MCF 10A (cell line): ENCODE results near the gene GNG7. TPM values are rescaled to one million over a fixed set of nuclear protein-coding genes. Genes with fewer than 3 reads are reported as not detected.
A peak's percentile ranks its signal among the peaks of the same experiment; 100 is the strongest.

ENCODE experiments used
- BruUV-seq: library from RNA; stranded (reverse); fragments of 400-500 nt; replicated peaks from 2 replicates; lab custom pipeline; 2021; lab: Mats Ljungman, UMichigan
- CTCF ChIA-PET: fragments of 300-600 bp; sonication (Branson Sonifier 250); formaldehyde crosslinking; extraction: SDS; loops from one replicate; lab custom pipeline; 2021; ENCODE audit warnings: antibody characterized with exemption, inconsistent platforms; lab: Yijun Ruan, JAX
- POLR2A ChIA-PET: fragments of 300-600, 350-650 bp; sonication (Branson Sonifier 250); formaldehyde crosslinking; extraction: SDS; loops from one replicate; lab custom pipeline; 2020; ENCODE audit warnings: antibody characterized with exemption, inconsistent platforms; lab: Yijun Ruan, JAX
- DNase-seq: peaks from one replicate; pipeline ENCODE4 v3.0.0-alpha.2; 2018; ENCODE audit not compliant: unreplicated experiment
- H3K27ac Mint-ChIP-seq: one replicate; pipeline ENCODE4 v1.8.0; 2022; ENCODE audit warnings: mild to moderate bottlenecking, low read depth, mixed read lengths; ENCODE audit not compliant: unreplicated experiment
- H3K27me3 Mint-ChIP-seq: one replicate; pipeline ENCODE4 v1.8.0; 2022; ENCODE audit warnings: mixed read lengths; ENCODE audit not compliant: insufficient read depth, unreplicated experiment
- H3K36me3 Mint-ChIP-seq: one replicate; pipeline ENCODE4 v1.8.0; 2022; ENCODE audit warnings: mild to moderate bottlenecking, moderate library complexity, mixed read lengths; ENCODE audit not compliant: insufficient read depth, unreplicated experiment
- H3K4me1 Mint-ChIP-seq: one replicate; pipeline ENCODE4 v1.8.0; 2022; ENCODE audit warnings: mixed read lengths; ENCODE audit not compliant: insufficient read depth, unreplicated experiment
- H3K4me3 Mint-ChIP-seq: one replicate; pipeline ENCODE4 v1.8.0; 2022; ENCODE audit warnings: mild to moderate bottlenecking, moderate library complexity, mixed read lengths; ENCODE audit not compliant: unreplicated experiment
- H3K9me3 Mint-ChIP-seq: one replicate; pipeline ENCODE4 v1.8.0; 2022; ENCODE audit warnings: mixed read lengths; ENCODE audit not compliant: unreplicated experiment
- intact Hi-C: fragments of 100-400 bp; cut with micrococcal nuclease; formaldehyde crosslinking; loops from 2 replicates; pipeline ENCODE4 v1.14.1; 2022
- total RNA-seq: library from RNA; stranded (reverse); gene quantifications from 2 replicates; pipeline ENCODE4 v1.2.3, GENCODE V29; 2022
- TF ChIP-seq, protein P1 (sequence below): fragments of 200-600 bp; IDR thresholded peaks from one replicate; pipeline ENCODE4 v1.8.0; 2022; ENCODE audit warnings: antibody characterized with exemption, mild to moderate bottlenecking; ENCODE audit not compliant: unreplicated experiment

Gene GNG7
- total RNA-seq, 1 experiment from 2014 or later: 0.51 TPM

DNA sequence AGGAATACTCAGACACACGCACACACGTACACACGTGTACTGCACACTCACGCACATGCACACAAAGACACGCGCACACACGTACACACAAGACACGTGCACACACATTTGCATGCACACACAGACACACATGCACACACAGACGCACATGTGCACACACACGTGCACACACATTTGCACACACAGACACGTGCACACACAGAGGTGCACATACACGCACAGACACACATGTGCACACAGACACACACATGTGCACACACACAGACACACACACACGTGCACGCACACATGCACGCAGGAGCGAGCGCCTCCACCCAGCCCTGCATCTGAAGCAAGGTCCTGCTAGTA lies 145.4 kb downstream of the GNG7 start:
- Mint-ChIP-seq H3K4me1 (peaks cover 10% of the 10 kb centered on the region), H3K4me3 (no peak overlapping the region), H3K9me3 (no peaks in the 10 kb centered on the region), H3K27ac (no peak overlapping the region), H3K36me3 (peaks cover 6% of the 10 kb centered on the region), H3K27me3 (no peaks in the 10 kb centered on the region)
- DNase-seq: no peak
- TF ChIP-seq, protein P1, sequence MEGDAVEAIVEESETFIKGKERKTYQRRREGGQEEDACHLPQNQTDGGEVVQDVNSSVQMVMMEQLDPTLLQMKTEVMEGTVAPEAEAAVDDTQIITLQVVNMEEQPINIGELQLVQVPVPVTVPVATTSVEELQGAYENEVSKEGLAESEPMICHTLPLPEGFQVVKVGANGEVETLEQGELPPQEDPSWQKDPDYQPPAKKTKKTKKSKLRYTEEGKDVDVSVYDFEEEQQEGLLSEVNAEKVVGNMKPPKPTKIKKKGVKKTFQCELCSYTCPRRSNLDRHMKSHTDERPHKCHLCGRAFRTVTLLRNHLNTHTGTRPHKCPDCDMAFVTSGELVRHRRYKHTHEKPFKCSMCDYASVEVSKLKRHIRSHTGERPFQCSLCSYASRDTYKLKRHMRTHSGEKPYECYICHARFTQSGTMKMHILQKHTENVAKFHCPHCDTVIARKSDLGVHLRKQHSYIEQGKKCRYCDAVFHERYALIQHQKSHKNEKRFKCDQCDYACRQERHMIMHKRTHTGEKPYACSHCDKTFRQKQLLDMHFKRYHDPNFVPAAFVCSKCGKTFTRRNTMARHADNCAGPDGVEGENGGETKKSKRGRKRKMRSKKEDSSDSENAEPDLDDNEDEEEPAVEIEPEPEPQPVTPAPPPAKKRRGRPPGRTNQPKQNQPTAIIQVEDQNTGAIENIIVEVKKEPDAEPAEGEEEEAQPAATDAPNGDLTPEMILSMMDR: no peak
- no TSS peak for BruUV-seq
- ChIA-PET CTCF (interaction anchor here (0.6 to 1.3 kb wide), 2 partner anchors 14 to 77 kb away, joined by 3 to 4 read pairs; no protein-coding TSS in a partner anchor), POLR2A (no interaction called here)
- intact Hi-C loops: no loop called here

DNA sequence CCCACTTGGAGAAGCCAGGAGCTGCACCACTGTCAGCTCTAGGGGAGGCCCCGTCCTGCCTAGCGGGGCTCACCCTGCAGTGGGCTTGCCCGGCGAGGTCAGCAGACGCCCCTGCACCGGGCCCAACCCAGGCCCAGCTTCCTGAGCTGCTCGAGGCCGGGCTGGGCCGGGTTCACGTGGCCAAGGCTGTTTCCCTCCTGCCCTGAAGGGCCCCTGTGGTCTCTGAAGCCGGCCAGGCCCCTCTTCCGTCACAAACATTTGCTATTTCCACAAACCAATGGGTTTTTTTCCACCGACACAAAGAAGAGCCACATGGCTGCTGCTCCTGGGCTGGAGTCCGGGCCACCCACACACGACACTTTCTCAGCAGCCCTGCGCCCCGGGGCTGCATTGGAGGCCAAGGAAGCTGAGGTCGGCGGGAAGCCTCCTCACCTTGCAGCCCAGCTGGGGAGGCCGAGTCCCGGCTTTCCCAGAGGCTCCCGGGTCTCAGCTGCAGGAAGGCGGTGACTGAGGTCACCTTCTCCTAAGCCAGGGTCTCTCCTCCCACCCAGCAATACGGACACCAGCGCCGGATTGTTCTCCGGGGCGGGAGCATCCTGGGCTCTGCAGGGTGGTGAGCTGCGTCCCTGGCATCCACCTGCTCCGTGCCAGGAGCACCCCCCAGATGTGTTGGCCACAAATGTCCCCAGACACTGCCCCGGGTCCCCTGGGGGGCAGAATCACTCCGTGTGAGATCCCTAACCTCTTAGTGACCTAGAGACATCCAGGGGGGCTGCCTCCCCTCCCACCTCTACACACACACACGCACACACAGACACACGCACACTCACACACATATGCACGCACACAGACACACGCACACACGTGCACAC lies 146.0 kb downstream of the GNG7 start:
- POLR2A ChIA-PET: no interaction called here
- DNase-seq: no peak
- no peaks in the 10 kb centered on the region for H3K27me3 Mint-ChIP-seq
- intact Hi-C loops: no loop called here
- TF ChIP-seq, protein P1: no peak
- H3K27ac Mint-ChIP-seq: no peak overlapping the region
- no peak overlapping the region for H3K4me3 Mint-ChIP-seq
- no peaks in the 10 kb centered on the region for H3K9me3 Mint-ChIP-seq
- BruUV-seq: no TSS peak
- H3K4me1 Mint-ChIP-seq: peaks cover 6% of the 10 kb centered on the region
- CTCF ChIA-PET: interaction anchor here (0.6 to 1.3 kb wide), 2 partner anchors 13 to 77 kb away, joined by 3 to 4 read pairs; no protein-coding TSS in a partner anchor
- peaks cover 6% of the 10 kb centered on the region for H3K36me3 Mint-ChIP-seq

DNA sequence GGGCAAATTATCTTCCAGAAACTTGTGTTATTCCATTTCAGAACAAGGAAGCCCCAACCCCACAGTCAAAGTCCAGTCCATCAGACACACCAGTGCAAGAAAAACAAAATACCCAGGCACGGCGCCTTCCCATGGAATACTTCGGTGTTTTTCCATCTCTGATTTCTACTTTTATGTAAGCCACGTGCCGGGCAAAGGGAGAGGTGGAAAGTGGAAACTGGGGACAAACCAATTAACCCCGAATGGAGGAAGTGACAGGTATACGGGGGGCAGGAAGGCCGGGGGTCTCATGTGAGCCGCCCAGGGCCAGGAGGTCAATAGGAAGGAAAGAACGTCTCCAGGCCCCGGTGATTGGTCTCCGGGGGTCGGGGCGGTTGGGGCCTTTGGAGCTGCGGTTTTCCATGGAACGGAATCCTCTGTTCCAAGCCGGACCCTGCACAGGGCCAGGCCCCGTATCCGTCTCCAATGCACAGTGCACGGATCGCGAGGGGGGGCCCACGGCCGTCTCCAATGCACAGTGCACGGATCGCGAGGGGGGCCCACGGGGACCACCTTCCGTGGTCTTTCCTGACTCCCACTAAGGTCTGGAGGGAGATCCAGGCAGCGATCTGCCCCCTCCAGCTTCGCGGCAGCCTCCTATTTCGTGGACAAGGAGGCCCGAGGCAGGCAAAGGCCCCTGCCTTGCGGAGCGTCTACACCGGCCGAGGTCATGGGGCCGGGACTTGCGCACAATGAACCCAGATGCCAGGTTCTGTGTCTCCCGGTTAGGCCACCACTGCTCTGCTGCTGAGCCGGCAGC lies 146.9 kb downstream of the GNG7 start:
- ChIA-PET CTCF (interaction anchor here (1.0 to 2.6 kb wide), 3 partner anchors 12 to 59 kb away, joined by 3 to 9 read pairs (median 4); no protein-coding TSS in a partner anchor), POLR2A (no interaction called here)
- peaks cover 6% of the 10 kb centered on the region for H3K36me3 Mint-ChIP-seq
- H3K27me3 Mint-ChIP-seq: no peaks in the 10 kb centered on the region
- BruUV-seq: no TSS peak
- no peaks in the 10 kb centered on the region for H3K9me3 Mint-ChIP-seq
- H3K4me1 Mint-ChIP-seq: peaks cover 6% of the 10 kb centered on the region
- H3K4me3 Mint-ChIP-seq: no peak overlapping the region
- DNase-seq: no peak
- intact Hi-C loops: no loop called here
- TF ChIP-seq, protein P1: no peak
- no peak overlapping the region for H3K27ac Mint-ChIP-seq

DNA sequence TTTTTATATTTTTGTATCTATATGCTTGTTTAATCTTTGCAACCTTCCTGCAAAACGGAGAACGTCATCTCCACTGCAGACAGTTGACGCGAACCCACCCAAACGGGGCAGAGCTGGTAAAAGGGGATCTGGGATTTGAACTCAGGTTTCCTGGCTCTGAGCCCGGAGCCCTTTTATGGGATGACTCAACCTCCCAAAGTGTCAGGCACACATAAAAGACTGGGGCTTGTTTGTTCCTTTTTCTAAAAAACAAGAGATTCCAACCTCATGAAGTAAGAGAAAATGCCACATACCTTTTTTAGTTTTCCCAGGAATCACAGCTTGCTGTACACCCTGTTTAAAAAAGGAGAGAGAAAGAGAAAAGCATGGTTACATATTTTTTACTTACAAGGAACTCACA lies 147.6 kb downstream of the GNG7 start:
- DNase-seq: peak; percentile 24
- ChIA-PET POLR2A (no interaction called here), CTCF (interaction anchor here (1.0 to 2.6 kb wide), 2 partner anchors 11 to 60 kb away, joined by 3 to 9 read pairs; no protein-coding TSS in a partner anchor)
- BruUV-seq: no TSS peak
- H3K9me3 Mint-ChIP-seq: no peaks in the 10 kb centered on the region
- H3K4me3 Mint-ChIP-seq: no peak overlapping the region
- H3K27me3 Mint-ChIP-seq: no peaks in the 10 kb centered on the region
- H3K36me3 Mint-ChIP-seq: peaks cover 6% of the 10 kb centered on the region
- intact Hi-C loops: no loop called here
- peaks cover 8% of the 10 kb centered on the region for H3K4me1 Mint-ChIP-seq
- H3K27ac Mint-ChIP-seq: no peak overlapping the region
- TF ChIP-seq, protein P1: no peak
